WTC11 (cell line): Measurements from ENCODE around the gene C2orf72.

Source experiments
- CTCF ChIP-seq: fragments of 200-600 bp; IDR thresholded peaks from 2 replicates; pipeline ENCODE4 v1.8.0; 2022; ENCODE audit warnings: antibody characterized with exemption
- FOXP1 ChIP-seq: sonication (generic); formaldehyde crosslinking; IDR thresholded peaks from 2 replicates; pipeline ENCODE4 v1.8.0; 2022; ENCODE audit warnings: missing genetic modification reagents, mild to moderate bottlenecking, moderate library complexity, borderline replicate concordance
- NFATC4 ChIP-seq: fragments of 250-450 bp; sonication (Bioruptor Pico); IDR thresholded peaks from 2 replicates; pipeline ENCODE4 v1.9.0; 2021; ENCODE audit warnings: mild to moderate bottlenecking
- NR2C2 ChIP-seq: sonication (generic); formaldehyde crosslinking; IDR thresholded peaks from 2 replicates; pipeline ENCODE4 v1.8.0; 2022; ENCODE audit warnings: mild to moderate bottlenecking, missing genetic modification reagents
- TEAD4 ChIP-seq: sonication (generic); formaldehyde crosslinking; IDR thresholded peaks from 2 replicates; pipeline ENCODE4 v1.8.0; 2022; ENCODE audit warnings: mild to moderate bottlenecking, missing genetic modification reagents
- USF2 ChIP-seq: sonication (generic); formaldehyde crosslinking; IDR thresholded peaks from 2 replicates; pipeline ENCODE4 v1.8.1; 2023; ENCODE audit warnings: mild to moderate bottlenecking, missing genetic modification reagents, moderate library complexity
- ZNF121 ChIP-seq: sonication (generic); formaldehyde crosslinking; IDR thresholded peaks from 2 replicates; pipeline ENCODE4 v1.8.0; 2023; ENCODE audit warnings: missing genetic modification reagents

GRCh38 chr2:230990899-230991150 lies 46.5 kb upstream of the C2orf72 start:
- TF ChIP-seq NFATC4 (CRISPR knock-in tag) (no peak), NR2C2 (no peak), TEAD4 (CRISPR knock-in tag) (no peak), FOXP1 (CRISPR knock-in tag) (no peak), ZNF121 (CRISPR knock-in tag) (no peak), CTCF (no peak), USF2 (CRISPR knock-in tag) (no peak)
